SK-N-SH (cell line): Measurements from ENCODE around the gene COL8A1. TPM values are rescaled to one million over a fixed set of nuclear protein-coding genes. Genes with fewer than 3 reads are reported as not detected.

ENCODE experiments used
- CTCF ChIA-PET: fragments of 300-600, 350-600 bp; formaldehyde crosslinking; extraction: SDS; loops from one replicate; lab custom pipeline; 2021; lab: Yijun Ruan, JAX
- POLR2A ChIA-PET: fragments of 350-600 bp; sonication (Branson Sonifier 250); formaldehyde crosslinking; extraction: SDS; loops from one replicate; lab custom pipeline; 2020; ENCODE audit warnings: antibody characterized with exemption, inconsistent platforms; lab: Yijun Ruan, JAX
- DNase-seq: peaks from one replicate; pipeline ENCODE4 v3.0.0; 2012
- H2AFZ ChIP-seq: fragments of 200-600 bp; sonication (generic); 2 replicates; pipeline ENCODE4 v1.8.1; 2016; ENCODE audit warnings: antibody characterized with exemption, mild to moderate bottlenecking, low read depth
- H3F3A ChIP-seq: fragments of 200-600 bp; sonication (generic); replicated peaks from 2 replicates; pipeline ENCODE3; 2016; ENCODE audit warnings: antibody characterized with exemption, mild to moderate bottlenecking; ENCODE audit not compliant: insufficient read depth
- H3K27ac ChIP-seq, 2 experiments: fragments of 200-500 bp in 1 of 2; fragments of 200-600 bp in 1 of 2; sonication (Bioruptor generic) in 1 of 2; sonication (generic), shearing (Covaris generic) in 1 of 2; 2 replicates each; pipeline versions ENCODE4 v1.5.1 to v1.6.1; 2014 to 2016; ENCODE audit warnings: low read depth in 2 of 2, inconsistent platforms in 1 of 2, low read length in 1 of 2, mild to moderate bottlenecking in 1 of 2, mixed read lengths in 1 of 2
- H3K27me3 ChIP-seq: fragments of 200-600 bp; sonication (generic), shearing (Covaris generic); 2 replicates; pipeline ENCODE4 v1.6.1; 2016; ENCODE audit warnings: mixed run types; ENCODE audit not compliant: insufficient read depth
- H3K36me3 ChIP-seq, 2 experiments: fragments of 200-500 bp in 1 of 2; fragments of 200-600 bp in 1 of 2; sonication (Bioruptor generic) in 1 of 2; sonication (generic) in 1 of 2; replicated peaks in 1 of 2; 2 replicates each; pipeline versions ENCODE3 to v1.5.1; 2014 to 2016; ENCODE audit warnings: low read length in 1 of 2, mild to moderate bottlenecking in 1 of 2; ENCODE audit not compliant: insufficient read depth in 2 of 2, control insufficient read depth in 1 of 2
- H3K4me1 ChIP-seq, 2 experiments: fragments of 200-500 bp in 1 of 2; fragments of 200-600 bp in 1 of 2; sonication (Bioruptor generic) in 1 of 2; sonication (generic), shearing (Covaris generic) in 1 of 2; 2 replicates each; pipeline versions ENCODE4 v1.5.1 to v1.6.1; 2014 to 2016; ENCODE audit warnings: low read depth in 1 of 2, low read length in 1 of 2, mixed run types in 1 of 2; ENCODE audit not compliant: insufficient read depth in 2 of 2, control insufficient read depth in 1 of 2
- H3K4me2 ChIP-seq: fragments of 200-600 bp; sonication (generic), shearing (Covaris generic); 2 replicates; pipeline ENCODE4 v1.6.1; 2017; ENCODE audit warnings: mixed run types
- H3K4me3 ChIP-seq, 2 experiments: fragments of 200-500 bp in 1 of 2; fragments of 200-600 bp in 1 of 2; sonication (Bioruptor generic) in 1 of 2; sonication (generic), shearing (Covaris generic) in 1 of 2; 2 replicates each; pipeline versions ENCODE4 v1.5.1 to v1.8.1; 2014 to 2016; ENCODE audit warnings: low read depth in 2 of 2, inconsistent platforms in 1 of 2, low read length in 1 of 2, mild to moderate bottlenecking in 1 of 2, mixed read lengths in 1 of 2, moderate library complexity in 1 of 2
- H3K79me2 ChIP-seq: fragments of 200-600 bp; sonication (generic); 2 replicates; pipeline ENCODE4 v1.8.1; 2017; ENCODE audit warnings: mild to moderate bottlenecking; ENCODE audit not compliant: insufficient read depth
- H3K9ac ChIP-seq: fragments of 200-600 bp; sonication (generic); 2 replicates; pipeline ENCODE4 v1.6.1; 2017; ENCODE audit warnings: mixed run types
- H3K9me2 ChIP-seq: fragments of 200-600 bp; sonication (generic); 2 replicates; pipeline ENCODE4 v1.6.1; 2017; ENCODE audit warnings: mixed run types
- H3K9me3 ChIP-seq: fragments of 200-600 bp; sonication (generic); 2 replicates; pipeline ENCODE4 v1.6.1; 2017; ENCODE audit warnings: mixed run types, mild to moderate bottlenecking, moderate library complexity
- H4K20me1 ChIP-seq: fragments of 200-600 bp; sonication (generic); 2 replicates; pipeline ENCODE4 v1.6.1; 2017; ENCODE audit warnings: mild to moderate bottlenecking, mixed run types; ENCODE audit not compliant: insufficient read depth
- ELF1 ChIP-seq: IDR thresholded peaks from 2 replicates; pipeline ENCODE4 v1.4.0; 2012
- EP300 ChIP-seq, 2 experiments: IDR thresholded peaks; 2 replicates each; pipeline versions ENCODE4 v1.4.0 to v1.6.1; 2012; ENCODE audit warnings: borderline replicate concordance in 1 of 2, low read depth in 1 of 2, low read length in 1 of 2
- EZH2phosphoT487 ChIP-seq: fragments of 200-600 bp; sonication (generic); IDR thresholded peaks from 2 replicates; pipeline ENCODE4 v1.6.1; 2017; ENCODE audit warnings: low read depth, mixed run types, mild to moderate bottlenecking, antibody characterized with exemption, moderate library complexity, borderline replicate concordance
- JUND ChIP-seq: IDR thresholded peaks from 2 replicates; pipeline ENCODE4 v1.4.0; 2012
- NRF1 ChIP-seq: IDR thresholded peaks from 2 replicates; pipeline ENCODE4 v1.6.1; 2012; ENCODE audit warnings: low read depth, mild to moderate bottlenecking, low read length
- POLR2AphosphoS5 ChIP-seq: IDR thresholded peaks from 2 replicates; pipeline ENCODE4 v1.6.1; 2012; ENCODE audit warnings: low read depth, low read length
- RCOR1 ChIP-seq: fragments of 150-350 bp; IDR thresholded peaks from 2 replicates; pipeline ENCODE4 v1.6.1; 2017; ENCODE audit warnings: antibody characterized with exemption, low read length
- RXRA ChIP-seq: IDR thresholded peaks from 2 replicates; pipeline ENCODE4 v1.4.0; 2012; ENCODE audit warnings: low read depth, mild to moderate bottlenecking, borderline replicate concordance
- SIN3A ChIP-seq: IDR thresholded peaks from 2 replicates; pipeline ENCODE4 v1.6.1; 2012; ENCODE audit warnings: low read depth, mild to moderate bottlenecking, low read length, moderate library complexity, borderline replicate concordance
- SMC3 ChIP-seq: IDR thresholded peaks from 2 replicates; pipeline ENCODE4 v1.6.1; 2012; ENCODE audit warnings: low read depth, low read length, improper control_type of control experiment
- WGBS: methylation state at CpG from one replicate; pipeline ENCODE4 v1.1.6; 2017; ENCODE audit warnings: low lambda C conversion rate; 5-methylcytosine and 5-hydroxymethylcytosine counted together
- polyA plus RNA-seq, 3 experiments: library from polyadenylated mRNA; depleted of rRNA; stranded (reverse); fragments of >200 nt; gene quantifications; 2 replicates each; pipeline ENCODE4 v1.2.3, GENCODE V29; 2012
- TF ChIP-seq, protein P1 (sequence below): IDR thresholded peaks from 2 replicates; pipeline ENCODE4 v1.4.0; 2012; ENCODE audit warnings: low read depth, borderline replicate concordance
- TF ChIP-seq, protein P2 (sequence below): IDR thresholded peaks from 2 replicates; pipeline ENCODE4 v1.6.1; 2012; ENCODE audit warnings: mild to moderate bottlenecking, low read depth, low read length, moderate library complexity

COL8A1 gene
- polyA plus RNA-seq, 1 of the 3 experiments (the other 2 are of a cell fraction): 4.0 TPM

DNA sequence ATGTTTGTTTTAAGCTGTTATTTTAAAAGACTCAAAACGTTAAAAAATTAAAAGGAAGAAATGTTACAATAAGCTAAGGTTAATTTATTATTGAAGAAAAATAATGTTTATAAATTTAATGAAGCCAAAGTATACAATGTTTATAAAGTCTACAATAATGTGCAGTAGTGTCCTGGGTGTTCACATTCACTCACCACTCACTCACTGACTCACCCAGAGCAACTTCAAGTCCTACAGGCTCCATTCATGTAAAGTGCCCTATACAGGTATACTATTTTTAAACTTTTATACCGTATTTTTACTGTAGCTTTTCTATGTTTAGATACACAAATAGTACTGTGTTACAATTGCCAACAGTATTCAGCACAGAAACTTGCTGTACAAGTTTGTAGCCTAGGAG is 55.2 kb downstream of the COL8A1 start:
- Histone ChIP-seq H2AFZ (no peak overlapping the region), H3K36me3 (no peaks in the 10 kb centered on the region), H4K20me1 (no peaks in the 10 kb centered on the region), H3F3A (no peaks in the 10 kb centered on the region), H3K4me1 (no peaks in the 10 kb centered on the region), H3K9me3 (no peaks in the 10 kb centered on the region), H3K4me3 (no peak overlapping the region), H3K79me2 (no peaks in the 10 kb centered on the region), H3K27ac (no peak overlapping the region), H3K4me2 (no peak overlapping the region), H3K9me2 (no peaks in the 10 kb centered on the region), H3K9ac (no peak overlapping the region), H3K27me3 (peaks cover 15% of the 10 kb centered on the region; the same call in 1 of the 2 replicates)
- TF ChIP-seq EZH2phosphoT487 (no peak), RXRA (no peak), EP300 (IDR thresholded peaks at IDR 0.05; ENCODE audit: borderline replicate concordance in 1 of 2, low read depth in 1 of 2, low read length in 1 of 2) (no peak)
- ChIA-PET CTCF (no interaction called here), POLR2A (no interaction called here)
- DNase-seq: no peak
- under 1% methylated on average over 2 of the region's 2 CpGs for WGBS

DNA sequence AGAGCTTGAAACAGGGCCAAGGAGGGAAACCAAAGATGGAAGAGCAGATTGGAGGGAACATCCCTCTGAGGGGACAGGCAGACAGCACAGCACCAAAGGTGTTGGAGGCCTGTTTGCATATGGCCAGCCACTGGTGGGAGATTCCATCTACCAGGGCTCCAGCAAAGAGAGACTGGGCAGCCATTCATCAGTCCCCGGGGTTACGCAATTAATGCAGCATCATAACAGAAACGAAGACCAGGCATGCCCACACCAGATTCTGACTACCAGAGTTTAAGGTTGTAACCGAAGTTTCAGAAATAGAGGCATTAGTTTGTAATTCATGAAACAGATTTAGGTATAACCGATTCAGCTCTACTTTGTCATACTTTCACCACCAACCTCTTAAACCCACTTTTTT is 58.1 kb downstream of the COL8A1 start:
- Histone ChIP-seq H3K4me2 (no peak overlapping the region), H3K9me2 (no peaks in the 10 kb centered on the region), H3K36me3 (no peaks in the 10 kb centered on the region), H3K27me3 (peaks cover 15% of the 10 kb centered on the region; the same call in 1 of the 2 replicates), H3K4me3 (no peak overlapping the region), H3K27ac (no peak overlapping the region), H3K9ac (no peak overlapping the region), H3F3A (no peaks in the 10 kb centered on the region), H4K20me1 (no peaks in the 10 kb centered on the region), H3K4me1 (no peaks in the 10 kb centered on the region; a peak in 2 of 4 replicates), H2AFZ (no peak overlapping the region), H3K79me2 (no peaks in the 10 kb centered on the region), H3K9me3 (no peaks in the 10 kb centered on the region)
- 16% methylated on average over 5 of the region's 5 CpGs for WGBS
- no peak for DNase-seq
- TF ChIP-seq, protein P1, sequence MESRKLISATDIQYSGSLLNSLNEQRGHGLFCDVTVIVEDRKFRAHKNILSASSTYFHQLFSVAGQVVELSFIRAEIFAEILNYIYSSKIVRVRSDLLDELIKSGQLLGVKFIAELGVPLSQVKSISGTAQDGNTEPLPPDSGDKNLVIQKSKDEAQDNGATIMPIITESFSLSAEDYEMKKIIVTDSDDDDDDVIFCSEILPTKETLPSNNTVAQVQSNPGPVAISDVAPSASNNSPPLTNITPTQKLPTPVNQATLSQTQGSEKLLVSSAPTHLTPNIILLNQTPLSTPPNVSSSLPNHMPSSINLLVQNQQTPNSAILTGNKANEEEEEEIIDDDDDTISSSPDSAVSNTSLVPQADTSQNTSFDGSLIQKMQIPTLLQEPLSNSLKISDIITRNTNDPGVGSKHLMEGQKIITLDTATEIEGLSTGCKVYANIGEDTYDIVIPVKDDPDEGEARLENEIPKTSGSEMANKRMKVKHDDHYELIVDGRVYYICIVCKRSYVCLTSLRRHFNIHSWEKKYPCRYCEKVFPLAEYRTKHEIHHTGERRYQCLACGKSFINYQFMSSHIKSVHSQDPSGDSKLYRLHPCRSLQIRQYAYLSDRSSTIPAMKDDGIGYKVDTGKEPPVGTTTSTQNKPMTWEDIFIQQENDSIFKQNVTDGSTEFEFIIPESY: no peak
- no peak for TF ChIP-seq POLR2AphosphoS5
- TF ChIP-seq RCOR1: no peak
- no peak for TF ChIP-seq EP300 (IDR thresholded peaks at IDR 0.05; ENCODE audit: borderline replicate concordance in 1 of 2, low read depth in 1 of 2, low read length in 1 of 2)
- no peak for TF ChIP-seq ELF1
- POLR2A ChIA-PET: no interaction called here
- CTCF ChIA-PET: interaction anchor here (1.0 to 1.6 kb wide), 2 partner anchors 9 to 523 kb away, joined by 3 to 9 read pairs; no protein-coding TSS in a partner anchor

DNA sequence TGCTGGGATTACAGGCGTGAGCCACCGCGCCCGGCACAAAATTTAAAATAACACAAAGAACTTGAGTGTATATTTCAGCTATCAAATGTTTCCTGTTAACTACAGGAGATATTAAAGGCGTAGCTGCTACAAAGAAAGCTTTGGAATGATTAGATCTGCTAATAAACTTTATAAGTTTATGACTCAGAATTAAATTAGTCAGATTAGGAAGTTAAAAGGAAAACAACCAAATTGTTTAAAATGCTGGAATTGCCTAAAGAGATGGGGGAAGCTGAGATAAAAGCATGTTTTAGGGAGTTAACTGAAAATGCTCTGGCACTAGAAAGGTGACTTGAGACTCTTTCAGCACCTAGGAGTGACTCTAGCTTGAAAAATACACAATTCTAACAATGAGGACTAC is 58.9 kb downstream of the COL8A1 start:
- CTCF ChIA-PET: interaction anchor here (1.6 kb wide), 1 partner anchor 9 kb away, joined by 9 read pairs; no protein-coding TSS in a partner anchor
- no peak for DNase-seq
- 41% methylated on average over 5 of the region's 5 CpGs for WGBS
- TF ChIP-seq EP300 (IDR thresholded peaks at IDR 0.05; ENCODE audit: borderline replicate concordance in 1 of 2, low read depth in 1 of 2, low read length in 1 of 2) (no peak), SMC3 (no peak), EZH2phosphoT487 (no peak), NRF1 (no peak), SIN3A (no peak), JUND (no peak)
- TF ChIP-seq, protein P2, sequence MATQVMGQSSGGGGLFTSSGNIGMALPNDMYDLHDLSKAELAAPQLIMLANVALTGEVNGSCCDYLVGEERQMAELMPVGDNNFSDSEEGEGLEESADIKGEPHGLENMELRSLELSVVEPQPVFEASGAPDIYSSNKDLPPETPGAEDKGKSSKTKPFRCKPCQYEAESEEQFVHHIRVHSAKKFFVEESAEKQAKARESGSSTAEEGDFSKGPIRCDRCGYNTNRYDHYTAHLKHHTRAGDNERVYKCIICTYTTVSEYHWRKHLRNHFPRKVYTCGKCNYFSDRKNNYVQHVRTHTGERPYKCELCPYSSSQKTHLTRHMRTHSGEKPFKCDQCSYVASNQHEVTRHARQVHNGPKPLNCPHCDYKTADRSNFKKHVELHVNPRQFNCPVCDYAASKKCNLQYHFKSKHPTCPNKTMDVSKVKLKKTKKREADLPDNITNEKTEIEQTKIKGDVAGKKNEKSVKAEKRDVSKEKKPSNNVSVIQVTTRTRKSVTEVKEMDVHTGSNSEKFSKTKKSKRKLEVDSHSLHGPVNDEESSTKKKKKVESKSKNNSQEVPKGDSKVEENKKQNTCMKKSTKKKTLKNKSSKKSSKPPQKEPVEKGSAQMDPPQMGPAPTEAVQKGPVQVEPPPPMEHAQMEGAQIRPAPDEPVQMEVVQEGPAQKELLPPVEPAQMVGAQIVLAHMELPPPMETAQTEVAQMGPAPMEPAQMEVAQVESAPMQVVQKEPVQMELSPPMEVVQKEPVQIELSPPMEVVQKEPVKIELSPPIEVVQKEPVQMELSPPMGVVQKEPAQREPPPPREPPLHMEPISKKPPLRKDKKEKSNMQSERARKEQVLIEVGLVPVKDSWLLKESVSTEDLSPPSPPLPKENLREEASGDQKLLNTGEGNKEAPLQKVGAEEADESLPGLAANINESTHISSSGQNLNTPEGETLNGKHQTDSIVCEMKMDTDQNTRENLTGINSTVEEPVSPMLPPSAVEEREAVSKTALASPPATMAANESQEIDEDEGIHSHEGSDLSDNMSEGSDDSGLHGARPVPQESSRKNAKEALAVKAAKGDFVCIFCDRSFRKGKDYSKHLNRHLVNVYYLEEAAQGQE: no peak
- TF ChIP-seq, protein P1: no peak

More for the DNA sequence above, 58.9 kb downstream of the COL8A1 start:
- H4K20me1 ChIP-seq: no peaks in the 10 kb centered on the region
- no peak overlapping the region for H3K27ac ChIP-seq
- H3F3A ChIP-seq: no peaks in the 10 kb centered on the region
- H3K4me3 ChIP-seq: no peak overlapping the region
- H3K9ac ChIP-seq: no peak overlapping the region
- H3K27me3 ChIP-seq: peaks cover 15% of the 10 kb centered on the region; the same call in 1 of the 2 replicates
- no peaks in the 10 kb centered on the region for H3K9me2 ChIP-seq
- no peak overlapping the region for H2AFZ ChIP-seq
- POLR2A ChIA-PET: no interaction called here
- H3K79me2 ChIP-seq: no peaks in the 10 kb centered on the region
- no peaks in the 10 kb centered on the region; a peak in 2 of 4 replicates for H3K4me1 ChIP-seq
- no peak overlapping the region for H3K4me2 ChIP-seq
- no peaks in the 10 kb centered on the region for H3K36me3 ChIP-seq
- no peaks in the 10 kb centered on the region for H3K9me3 ChIP-seq
